Measurements from ENCODE around the gene RARA. TPM values are rescaled to one million over a fixed set of nuclear protein-coding genes. Genes with fewer than 3 reads are reported as not detected.

Gene RARA
- total RNA-seq, 1 donor from 2014 or later, result 47.8 TPM

Other genes starting within 250 kb of the RARA start
- 4.5 and 4.6 TPM in 2 replicates for gene THRA, start 246.2 kb upstream of the RARA start, total RNA-seq
- 3.9 and 4.0 TPM in 2 replicates for gene NR1D1, start 208.6 kb upstream of the RARA start, total RNA-seq
- gene MSL1, start 187.2 kb upstream of the RARA start, total RNA-seq, result 85.2 and 87.5 TPM in 2 replicates
- 79.9 and 91.7 TPM in 2 replicates for gene CASC3, start 168.6 kb upstream of the RARA start, total RNA-seq
- gene RAPGEFL1, start 131.7 kb upstream of the RARA start, total RNA-seq, result 7.4 and 7.8 TPM in 2 replicates
- 23.7 and 25.4 TPM in 2 replicates for gene WIPF2, start 89.9 kb upstream of the RARA start, total RNA-seq
- gene CDC6, start 21.3 kb upstream of the RARA start, total RNA-seq, result 105 and 106 TPM in 2 replicates
- gene GJD3, start 55.6 kb downstream of the RARA start, total RNA-seq, result 0.50 TPM in 1 of 2 replicates, not detected in the other
- gene TOP2A, start 108.7 kb downstream of the RARA start, total RNA-seq, result 411 and 423 TPM in 2 replicates
- 191 TPM in 2 replicates for gene IGFBP4, start 134.3 kb downstream of the RARA start, total RNA-seq
- gene TNS4, start 192.4 kb downstream of the RARA start, total RNA-seq, result 11.3 and 14.0 TPM in 2 replicates

All from T-helper 2 cell treated with Interferon-gamma antibody and Interleukin-4, amounts not matched to agents 100 ng/mL and 5 ng/mL, for 36 hours (primary cell).